ENCODE results near the gene LRP5. TPM values are rescaled to one million over a fixed set of nuclear protein-coding genes. Genes with fewer than 3 reads are reported as not detected.

The LRP5 gene
- polyA plus RNA-seq, 5 donors, result 44.5 to 82.3 (median 60.7) TPM

DNA sequence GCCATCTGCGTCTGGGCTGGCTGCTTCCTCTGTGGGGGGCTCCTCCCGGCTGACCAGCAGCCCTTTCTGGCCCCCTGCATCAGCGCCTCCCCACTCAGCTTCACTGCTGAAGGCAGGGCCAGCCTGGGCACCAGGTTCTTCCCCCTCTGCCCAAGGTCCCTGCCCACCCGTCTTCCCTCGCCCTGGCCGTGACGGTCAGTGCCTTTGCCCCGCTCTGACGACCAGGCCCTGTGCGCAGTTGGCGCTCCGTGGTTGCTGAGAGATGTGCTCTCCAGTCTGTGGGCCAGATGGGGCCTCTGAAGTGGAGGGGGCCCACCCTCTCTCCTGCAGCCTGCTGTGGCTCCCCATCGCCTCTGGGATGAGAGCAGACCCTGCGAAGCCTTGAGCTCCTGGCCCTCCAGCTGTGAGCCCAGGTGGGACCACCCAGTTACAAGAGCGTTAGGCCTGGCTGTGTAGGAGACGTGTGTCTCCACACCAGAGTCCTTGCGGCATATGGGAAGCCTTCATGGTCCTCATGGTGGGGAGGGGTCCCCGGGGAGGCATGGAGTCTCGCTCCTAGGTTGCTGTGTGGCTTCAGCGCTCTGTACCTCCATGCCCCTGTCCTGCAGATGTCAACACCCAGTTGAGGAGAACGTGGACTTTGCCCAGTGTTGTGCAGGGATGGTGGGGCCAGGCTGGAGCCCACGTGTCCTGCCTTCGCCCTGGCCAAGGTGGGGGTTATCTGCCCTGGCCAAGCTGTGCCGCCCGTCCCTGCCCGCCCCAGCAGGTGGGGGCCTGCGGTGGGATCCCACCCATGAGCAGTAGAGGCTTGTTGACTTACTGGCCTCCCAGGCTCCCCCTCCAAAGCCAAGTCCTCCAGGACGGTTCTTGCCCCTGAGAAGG is 14.2 kb downstream of the LRP5 start:
- no peak for DNase-seq

DNA sequence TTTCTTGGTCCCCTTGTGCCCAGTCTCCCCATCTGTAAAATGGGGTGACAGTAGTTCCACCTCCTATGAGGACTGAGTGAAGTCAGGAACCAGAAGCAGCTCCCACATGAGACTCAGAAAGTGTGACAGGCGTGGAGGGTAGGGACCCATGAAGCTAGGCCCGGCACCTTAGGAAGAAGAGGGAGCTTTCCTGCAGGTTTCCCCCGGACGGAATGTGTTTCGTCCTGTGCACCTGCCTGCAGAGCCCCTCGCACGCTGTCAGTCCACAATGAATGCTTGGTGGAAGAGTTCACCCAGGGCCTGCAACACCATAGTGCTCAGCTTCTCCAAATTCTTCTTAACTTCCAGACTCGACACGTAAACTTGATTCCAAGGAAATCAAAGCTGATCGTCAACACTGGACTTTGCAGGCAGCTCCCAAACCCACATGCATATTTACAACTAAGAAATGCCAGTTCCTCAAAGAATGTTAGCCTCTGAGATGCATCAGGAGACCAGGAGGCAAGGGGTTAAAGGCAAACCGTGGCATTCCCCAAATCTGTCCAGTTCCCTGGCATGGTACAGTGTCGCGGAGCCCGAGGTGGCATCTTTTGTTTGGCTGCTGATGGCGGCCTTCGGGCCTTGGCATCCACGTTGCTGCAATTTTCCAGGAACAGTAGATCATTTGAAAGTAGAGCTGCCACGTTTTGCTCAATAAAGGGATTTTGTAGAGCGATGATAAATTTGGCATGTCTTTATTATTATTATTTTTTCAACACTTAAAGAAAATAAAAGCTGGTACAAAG is 15.4 kb downstream of the LRP5 start:
- DNase-seq, result no peak

DNA sequence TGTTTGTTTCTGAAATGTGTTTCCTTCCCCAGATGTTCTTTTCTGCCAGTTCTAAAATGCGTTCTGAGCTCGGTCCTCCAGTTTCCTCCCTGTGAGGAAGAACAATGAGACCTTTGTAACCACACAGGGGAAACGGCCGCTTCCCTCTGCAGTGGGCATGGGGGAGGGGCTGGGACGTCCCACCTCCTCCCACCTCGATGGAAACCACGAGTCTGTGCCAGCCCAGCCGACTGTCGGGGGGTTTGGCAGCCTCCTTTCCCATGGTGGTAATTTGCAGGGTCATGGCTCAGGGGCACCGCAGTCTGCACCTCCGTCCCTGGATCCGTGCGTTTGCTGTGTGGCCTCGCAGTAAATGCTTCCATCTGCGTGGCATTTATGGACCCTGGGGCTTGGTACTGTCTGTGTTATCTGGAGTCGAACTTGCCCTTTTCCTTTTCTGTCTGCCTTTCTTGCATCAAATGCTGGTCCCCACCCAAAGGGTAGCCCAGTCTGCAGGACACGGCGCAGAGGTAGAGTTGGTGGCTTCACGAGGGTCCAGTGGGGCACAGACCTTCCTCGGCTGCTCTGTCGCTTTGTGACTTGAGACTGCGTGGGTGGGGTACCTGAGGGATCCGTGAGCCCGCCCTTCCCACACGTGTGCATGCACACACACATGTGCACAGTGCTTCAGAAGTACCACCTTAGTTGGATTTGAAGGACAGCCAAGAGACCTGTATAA is 16.1 kb downstream of the LRP5 start:
- no peak for DNase-seq

DNA sequence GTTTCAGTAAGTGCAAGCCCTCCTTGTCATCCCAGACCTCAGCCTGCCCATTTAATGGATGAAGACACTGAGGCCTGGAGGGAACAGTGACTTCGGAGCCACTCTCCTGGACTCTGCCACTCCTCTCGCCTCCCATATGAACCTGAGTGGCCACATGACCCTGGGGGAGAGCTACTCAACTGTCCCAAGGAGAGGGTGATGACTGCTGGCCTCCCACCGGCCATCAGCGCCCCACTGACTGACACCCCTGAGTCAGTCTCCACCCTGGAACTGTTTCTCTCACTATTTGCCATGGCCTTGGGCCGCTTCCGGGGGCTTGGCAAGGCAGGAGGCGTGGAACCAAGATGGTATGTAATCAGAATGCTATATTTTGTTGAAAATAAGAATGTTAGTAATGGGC is 17.1 kb downstream of the LRP5 start:
- no peak for DNase-seq

DNA sequence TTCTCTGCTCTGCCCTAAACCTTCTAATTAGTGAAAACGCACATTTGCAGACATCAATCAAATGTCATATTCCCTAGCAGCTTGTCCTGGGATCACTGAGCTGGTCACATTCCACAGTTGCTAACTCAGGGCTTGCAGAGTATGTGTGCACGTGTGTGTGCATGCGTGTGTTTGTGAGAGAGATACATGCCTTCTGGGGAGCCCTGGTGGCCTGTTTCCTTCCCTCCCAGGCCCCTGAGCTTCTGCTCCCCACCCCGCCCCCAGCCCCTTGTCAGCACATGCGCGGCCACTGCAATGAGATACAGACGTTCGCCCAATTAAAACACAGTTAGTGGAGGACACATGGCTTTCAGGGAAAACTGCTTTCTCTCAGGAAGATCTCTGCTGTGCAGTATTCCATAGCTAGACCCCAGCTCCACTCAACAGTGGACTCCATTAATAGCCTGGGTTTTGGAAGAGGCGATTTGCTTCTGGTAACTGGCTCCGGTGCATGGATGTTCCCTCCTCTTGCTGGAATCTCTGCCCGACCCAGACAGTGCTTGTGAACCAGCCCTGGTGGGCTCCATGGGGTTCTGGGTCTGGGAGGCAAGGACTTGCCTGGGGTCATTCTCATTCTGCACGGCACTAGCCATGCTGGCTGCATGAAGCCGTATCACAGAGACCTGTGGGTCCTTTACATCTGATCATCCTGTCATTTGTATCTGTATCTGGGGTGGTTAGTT is 17.7 kb downstream of the LRP5 start:
- no peak for DNase-seq

DNA sequence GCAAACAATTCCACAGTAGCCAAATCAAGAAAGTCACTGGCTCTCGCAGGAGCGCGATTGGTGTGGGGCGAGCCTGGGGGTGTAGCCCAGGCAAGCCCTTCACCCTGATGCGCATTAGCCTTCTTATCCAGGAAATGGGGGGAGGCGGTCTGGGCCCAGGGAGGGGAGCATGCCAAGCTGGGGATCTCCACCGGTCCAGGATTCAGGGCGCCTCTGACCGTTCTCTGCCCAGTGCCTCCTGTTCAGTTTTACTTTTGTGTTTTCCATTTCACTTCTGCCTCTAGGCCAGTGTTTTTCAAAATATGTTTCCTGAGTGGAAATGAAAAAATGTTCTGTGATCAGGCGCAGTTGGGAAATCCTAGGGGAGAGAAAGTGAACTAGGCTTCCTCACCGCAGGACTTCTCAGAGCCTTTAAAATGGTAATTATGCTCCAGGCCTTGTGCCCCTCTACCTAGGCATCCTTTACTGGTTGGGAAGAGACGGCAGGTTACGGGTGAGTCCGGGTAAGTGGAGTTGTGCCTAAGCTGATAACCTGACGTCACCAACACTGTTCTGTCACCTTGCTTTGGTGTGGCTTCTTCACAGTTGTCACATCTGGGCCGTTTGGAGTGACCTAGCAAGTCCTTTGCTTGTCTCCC is 18.4 kb downstream of the LRP5 start:
- DNase-seq, result no peak

DNA sequence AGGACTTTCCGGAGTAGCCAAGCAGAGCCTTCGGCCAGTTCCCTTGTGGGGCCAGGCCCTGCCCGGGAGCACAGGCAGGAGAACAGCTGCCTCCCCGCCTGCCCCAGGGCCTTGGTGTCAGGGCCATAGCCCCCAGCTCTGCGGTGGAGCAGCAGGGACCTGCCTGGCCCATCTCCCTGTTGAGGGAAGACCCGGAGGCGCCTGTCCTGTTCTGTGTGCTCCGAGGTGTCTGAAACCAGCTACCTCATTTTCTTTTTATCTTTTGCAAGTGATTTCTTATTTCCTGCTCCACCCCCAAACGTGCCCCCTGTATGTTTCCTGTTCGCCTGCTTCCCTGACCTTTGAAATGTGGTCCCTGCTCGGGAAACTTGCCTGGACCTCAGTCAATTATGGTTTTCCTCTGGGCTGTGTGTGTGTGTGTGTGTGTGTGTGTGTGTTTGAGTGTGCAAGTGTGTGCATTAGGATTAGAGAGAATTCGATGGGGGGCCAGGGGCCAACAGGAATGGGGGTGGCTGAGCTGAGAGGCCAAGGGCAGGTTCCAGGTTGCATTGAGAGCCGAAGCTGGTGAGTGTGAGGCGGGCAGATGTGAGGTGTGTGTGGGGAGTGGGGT is 19.1 kb downstream of the LRP5 start:
- DNase-seq, result no peak

DNA sequence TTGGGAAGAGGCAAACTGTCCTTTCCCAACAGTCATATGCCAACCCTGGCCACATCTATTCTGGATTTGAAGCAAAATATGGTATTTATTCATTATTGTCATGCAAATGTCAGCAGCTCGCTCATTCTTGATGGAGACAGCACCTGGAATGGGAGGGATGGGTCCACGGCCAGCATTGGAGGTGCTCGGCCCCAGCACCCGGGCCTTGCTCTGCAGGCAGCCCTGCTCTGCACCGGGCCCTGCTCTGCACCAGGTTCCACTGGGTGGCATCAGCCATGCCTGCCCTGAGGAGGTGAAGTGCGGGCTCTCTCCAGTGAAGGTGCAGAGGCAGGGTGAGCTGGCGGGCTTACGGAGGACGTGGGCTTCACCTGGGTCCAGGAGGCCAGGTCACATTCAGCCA is 19.8 kb downstream of the LRP5 start:
- DNase-seq, result no peak

DNA sequence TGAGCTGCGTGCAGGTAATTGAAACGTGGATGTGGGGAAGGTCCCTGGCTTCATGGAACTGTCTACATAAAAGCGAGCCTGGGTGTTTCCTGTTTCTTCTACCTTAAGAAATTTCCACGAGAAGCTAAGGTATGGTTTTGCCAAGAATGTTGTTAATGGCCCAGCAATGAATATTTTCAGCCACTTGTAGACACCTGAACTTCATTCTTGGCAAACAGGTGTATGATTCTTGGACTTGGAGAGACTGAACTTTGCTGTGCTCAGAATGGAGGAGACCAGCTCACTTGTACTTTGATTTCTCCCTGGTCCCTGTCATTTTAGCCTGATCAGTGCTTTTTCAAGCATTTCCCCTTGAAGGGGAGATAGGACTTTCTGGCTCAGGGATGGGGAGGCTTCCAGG is 20.8 kb downstream of the LRP5 start:
- no peak for DNase-seq

DNA sequence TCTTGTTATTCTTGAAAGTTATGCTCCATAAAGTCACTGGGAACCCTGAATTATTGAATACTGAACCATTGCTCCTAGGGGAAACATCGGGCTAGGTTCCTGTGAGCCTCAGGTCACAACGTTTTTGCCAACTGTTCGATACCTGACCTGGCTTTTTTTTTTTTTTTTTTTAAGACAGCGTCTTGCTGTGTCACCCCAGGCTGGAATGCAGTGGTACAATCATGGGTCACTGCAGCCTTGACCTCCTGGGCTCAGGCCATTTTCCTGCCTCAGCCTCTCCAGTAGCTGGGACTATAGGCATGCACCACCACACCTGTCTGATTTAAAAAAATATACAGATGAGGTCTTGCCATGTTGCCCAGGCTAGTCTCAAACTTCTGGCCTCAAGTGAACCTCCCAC is 22.5 kb downstream of the LRP5 start:
- DNase-seq, result no peak

DNA sequence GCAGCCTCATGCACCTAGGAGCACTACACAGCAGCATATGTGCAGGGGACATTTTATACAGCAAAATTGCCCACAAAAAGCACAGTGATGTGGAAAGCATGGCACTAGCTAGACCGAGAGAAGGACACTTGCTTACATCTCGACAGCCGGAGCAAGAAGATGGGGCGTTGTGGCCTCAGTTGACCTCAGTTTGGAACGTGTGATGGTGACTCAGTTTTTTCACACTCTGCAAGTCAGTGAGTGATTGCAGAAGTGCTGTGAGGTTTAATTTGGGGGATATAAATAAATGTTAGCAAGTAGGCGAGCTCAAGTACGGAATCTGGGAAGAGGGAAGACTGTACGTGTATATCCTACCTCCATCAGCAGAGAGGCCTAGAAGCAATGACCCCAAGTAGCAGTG is 23.3 kb downstream of the LRP5 start:
- DNase-seq, result no peak

DNA sequence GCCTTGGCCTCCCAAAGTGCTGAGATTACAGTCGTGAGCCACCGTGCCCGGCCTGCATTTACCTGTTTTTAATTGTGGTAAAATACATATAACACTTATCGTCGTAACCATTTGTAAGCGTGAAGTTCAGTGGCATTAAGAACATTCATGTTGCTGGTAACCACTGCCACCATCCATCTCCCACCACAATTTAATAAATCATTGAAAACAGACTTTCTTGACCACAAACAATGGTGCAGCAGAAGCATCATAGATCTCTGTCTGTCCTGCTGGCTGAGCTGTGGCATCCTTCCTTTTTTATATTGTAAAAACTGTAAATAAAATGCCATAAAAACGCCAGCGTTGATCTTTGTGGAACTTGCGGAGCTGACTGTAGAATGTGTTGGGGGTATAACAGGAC is 24.3 kb downstream of the LRP5 start:
- DNase-seq, result no peak

DNA sequence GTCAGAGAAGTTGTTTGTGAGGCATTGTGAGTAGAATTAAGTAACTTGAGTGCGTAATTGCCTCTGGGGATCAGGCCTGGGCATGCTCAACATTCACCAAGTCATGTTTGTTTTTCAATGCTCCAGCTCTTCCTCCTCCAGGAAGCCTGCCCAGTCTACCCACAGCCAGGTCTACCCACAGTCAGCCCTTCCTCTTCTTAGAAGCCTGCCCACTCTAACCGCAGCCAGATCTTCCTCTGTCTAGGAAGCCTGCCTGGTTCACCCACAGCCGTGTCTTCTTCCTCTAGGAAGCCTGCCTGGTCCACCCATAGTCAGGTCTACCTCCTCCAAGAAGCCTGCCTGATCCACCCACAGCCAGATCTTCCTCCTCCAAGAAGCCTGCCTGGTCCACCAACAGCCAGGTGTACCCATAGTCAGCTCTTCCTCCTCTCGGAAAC is 25.0 kb downstream of the LRP5 start:
- no peak for DNase-seq

DNA sequence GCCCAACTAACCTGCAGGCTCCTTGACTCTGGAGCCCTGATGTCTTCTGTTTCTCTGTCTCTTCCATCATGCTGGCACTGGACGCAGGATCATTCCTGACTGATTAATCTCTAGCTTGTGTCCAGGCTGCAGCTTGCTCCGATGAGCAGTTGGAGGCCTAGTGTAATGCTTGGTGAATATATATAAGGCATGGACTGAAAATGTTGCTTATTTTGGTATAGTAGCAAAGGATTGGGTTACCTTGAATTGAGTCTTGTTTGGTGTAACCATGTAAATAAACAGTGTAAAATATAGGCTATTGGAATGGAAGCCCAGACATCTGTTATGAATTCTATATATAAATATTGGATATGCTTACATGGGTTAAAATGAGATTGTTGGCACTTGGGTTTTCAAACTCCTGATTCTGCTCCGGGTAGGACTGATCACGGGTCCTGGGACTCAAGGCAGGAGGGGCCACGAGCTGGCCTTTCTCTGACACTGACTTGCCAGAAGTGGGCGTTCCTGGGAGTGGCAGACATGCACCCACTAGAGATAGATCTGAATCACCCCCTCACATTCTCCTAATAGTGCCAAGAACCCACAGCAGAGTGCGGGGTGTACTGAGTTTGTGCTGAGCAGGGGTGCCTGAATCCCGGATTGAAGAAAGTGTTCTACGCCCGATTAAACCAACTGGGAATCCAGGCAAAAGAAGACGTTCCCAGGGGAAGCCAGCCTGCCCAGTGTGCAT is 25.8 kb downstream of the LRP5 start:
- DNase-seq, result no peak

DNA sequence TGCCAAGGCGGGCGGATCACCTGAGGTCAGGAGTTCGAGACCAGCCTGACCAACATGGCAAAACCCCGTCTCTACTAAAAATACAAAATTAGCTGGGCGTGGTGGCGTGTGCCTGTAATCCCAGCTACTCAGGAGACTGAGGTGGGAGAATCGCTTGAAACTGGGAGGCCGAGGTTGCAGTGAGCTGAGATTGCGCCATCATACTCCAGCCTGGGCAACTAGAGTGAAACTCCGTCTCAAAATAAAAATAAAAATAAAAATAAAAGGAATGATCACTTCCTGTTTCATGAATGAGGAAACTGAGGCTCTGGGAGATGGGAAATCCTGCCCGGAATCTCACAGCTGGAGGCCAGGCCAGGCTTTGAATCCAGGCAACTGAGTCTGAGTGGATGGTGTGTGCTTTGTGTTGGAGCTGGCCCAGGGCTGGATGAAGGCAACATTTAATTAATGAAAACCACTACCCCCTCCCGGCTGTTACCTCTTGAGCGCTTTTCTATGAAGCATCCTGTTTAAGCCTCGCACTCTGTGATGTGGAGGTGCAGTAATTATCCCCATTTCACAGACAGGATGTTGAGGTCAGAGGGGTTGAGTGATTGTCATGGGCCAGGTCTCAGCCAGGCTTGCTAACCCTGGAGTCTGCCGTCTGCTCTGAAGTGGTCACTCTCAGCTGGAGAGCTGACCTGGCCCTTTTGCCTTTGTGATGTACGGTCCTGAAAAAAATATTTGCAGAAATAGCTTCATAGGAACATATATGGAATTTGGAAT is 27.8 kb downstream of the LRP5 start:
- no peak for DNase-seq

DNA sequence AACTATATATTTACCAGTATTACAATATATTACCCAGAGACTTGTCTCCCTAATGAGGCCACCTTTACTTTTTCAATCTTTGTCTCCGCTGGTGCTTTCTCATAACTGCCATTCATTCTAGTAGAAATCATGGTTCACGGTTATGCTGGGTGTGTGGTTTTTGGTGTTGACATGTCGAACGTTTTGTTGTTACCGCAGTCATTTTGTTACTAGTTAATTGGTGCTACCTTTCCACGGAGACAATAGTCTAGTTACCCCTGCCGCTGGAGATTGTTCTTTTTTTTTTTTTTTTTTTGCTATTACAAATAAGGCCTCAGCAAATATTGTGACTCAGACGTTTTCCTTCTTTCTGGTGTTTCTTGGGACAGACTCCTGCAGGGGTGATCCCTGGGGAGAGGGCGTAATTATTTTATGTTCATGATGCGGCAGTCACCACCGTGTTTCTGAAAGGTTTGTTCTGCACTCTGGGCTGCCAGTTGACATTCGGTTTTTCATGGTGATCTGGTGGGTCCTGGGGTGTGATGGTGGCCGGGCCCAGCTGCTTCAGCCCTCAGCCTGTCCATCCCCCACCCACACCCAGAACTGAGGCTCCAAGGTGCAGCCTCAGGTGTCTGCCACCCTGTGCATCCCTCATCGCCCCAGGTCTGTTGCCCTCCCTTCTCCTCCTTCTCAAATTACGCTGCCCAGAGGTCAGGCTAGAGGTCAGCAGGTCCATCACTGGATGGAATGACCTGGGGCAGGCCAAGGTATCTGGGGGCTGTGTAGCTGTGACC is 28.6 kb downstream of the LRP5 start:
- no peak for DNase-seq

DNA sequence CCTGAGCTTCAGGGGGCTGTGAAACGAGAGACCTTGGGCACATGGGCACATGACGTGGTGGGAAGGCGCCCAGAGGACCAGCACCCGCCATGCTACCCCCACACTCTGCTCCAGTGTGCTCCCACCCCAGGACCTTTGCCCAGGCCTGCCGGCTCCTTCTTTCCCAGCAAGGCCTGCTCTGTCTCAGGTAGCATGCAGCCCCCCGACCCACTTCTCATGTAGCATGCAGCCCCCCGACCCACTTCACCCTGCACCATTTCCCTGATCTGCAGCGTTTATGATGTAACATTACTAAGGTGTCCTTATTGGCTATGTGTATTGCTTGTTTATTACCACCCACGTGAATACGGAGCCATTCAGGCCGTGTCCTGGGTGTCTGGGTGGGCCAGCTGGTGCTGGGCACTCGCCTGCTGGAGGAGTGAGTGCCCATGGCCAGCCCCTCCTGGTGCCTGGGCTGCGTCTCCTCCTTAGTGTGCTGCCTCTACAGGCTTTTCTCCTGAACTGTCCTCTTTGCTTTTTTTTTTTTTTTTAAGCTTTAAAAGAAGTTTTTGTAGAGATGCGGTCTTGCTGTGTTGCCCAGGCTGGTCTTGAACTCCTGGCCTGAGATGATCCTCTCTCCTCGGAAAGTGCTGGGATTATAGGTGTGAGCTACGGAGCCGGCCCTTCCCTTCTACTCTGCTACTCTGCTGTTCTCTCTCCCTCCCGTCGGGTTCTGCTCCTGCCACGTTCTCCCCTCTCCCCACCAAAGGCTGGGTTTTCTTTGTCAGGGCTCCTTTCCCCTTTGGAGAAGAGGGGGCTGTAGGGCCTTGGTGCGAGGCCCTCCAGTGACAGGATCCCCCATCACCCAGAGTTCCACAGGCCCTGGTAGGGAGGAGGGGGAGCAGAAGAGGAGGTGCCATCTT is 29.4 kb downstream of the LRP5 start:
- no peak for DNase-seq
